ENCODE data around the gene COX17.
A peak's percentile ranks its signal among the peaks of the same experiment; 100 is the strongest.

The COX17 gene

DNA sequence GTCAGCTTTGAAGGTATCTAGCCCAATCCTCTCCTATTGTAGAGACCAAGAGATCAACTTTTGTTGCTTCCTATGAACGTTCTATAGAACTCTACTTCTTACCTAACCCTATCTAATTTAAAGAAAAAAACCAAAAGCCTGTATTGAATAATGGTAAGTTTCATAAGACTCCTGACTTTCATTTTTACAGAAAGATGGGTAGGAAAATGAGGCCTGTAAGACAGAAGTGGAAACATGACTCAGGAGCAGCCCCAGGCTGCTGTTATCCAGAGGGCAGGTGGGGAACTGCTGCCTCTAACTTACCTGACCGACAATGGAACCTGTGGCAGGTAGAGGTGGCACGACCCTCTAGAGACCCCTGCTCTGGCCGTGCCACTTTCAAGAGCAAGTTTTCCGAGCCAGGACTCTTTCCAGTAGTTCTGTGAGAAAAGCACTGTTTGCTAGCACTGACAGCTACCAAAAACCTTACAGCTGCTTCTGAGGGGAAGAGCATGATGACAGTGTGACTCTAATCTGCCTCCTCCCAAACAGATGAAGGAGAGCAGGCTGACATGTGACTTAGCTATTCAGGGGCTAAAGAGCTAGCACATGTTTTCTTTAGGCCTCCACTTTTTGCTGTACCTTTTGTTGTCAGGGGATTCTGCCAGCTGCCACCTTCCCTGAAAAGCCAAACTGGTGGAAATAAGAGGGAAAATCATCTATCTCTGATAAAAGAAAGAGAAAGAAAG is 34.3 kb downstream of the COX17 start:
- no peak for DNase-seq

DNA sequence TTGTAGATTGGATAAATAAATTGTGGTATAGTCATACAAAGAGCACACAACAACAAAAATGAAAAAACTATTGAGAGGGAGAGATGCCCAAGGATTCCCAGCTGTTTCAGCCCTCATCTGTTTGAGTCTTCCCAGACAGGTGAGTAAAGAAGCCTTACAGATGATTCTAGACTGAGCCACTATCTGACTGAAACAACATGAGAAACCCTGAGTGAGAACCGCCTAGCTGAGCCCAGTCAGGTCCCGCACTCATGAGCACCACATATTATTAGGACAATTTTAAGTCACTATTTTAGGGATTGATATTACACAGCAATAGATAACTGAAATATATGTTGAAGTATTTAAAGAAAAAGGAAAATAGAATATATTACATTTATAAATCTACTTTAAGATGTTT is 35.8 kb downstream of the COX17 start:
- DNase-seq: no peak

DNA sequence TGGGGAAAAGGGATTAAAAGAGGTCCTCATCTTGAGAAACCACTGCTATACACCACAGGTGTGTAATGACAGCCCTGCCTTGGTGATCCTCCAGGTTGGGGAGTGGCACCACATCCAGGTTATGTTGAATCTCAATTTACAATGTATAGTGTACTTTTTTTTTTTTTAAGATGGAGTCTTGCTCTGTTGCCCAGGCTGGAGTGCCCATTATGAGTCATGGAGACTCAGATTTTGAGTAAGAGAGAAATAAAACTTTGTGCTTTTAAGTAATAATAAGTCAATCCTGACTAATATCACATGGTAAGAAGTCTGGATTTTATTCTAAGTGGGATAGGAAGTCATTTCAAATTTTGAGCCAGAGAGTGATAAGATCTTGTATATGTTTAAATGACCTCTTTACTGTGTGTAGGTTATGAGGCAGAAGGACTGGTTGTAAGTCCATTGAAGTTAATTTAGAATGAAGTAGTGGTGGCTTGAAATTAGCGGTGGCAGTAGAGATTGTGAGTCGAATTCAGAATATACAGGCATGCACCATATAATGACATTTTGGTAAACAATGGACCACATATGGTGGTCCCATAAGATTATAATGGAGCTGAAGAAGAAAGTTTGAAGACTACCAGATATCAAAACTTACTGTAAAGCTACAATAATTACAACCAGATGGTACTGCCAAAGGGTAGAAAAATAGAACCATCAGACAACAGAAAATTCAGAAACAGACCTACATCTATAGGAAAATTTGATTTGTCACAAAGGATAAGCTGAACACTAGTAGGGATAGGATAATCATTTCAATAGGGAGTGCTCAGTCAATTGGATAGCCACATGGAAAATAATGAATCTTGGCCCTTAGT is 37.5 kb downstream of the COX17 start:
- no peak for DNase-seq

DNA sequence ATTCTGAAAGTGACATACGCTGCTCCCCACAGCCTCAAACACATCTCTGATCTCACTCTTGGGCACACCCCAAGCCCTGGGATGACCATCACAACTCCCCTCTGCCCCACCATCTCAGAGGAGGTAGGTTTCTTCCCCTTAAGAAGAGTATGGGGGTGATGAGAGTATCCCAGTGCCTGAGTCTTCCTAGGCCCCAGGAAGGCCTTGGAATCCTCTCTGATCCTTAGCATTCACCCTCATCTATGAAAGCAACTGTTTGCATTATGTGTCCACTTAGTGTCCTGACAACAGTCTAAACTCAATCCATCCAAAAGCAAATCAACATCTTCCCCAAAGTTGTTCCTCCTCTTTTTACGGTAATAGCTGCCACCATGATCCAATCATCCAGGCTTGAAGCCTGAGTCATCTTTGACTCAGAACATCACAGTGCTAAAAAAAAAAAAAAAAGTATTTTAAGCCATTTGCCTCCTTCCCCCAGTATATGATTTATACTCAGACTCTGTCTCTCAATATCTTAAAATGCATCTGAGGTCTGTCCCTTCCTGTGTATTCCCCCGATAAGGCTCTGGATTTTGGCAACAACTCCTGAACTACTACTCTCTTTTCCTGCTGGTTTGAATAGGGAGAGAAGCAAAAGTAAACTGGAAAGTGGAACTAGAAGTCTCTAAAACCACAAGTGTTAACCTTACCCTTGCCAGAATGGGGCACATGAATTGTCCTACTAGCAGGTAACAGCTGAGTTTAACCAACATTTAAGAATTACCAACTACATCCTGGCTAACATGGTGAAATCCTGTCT is 39.3 kb downstream of the COX17 start:
- peak; percentile 43 for DNase-seq

DNA sequence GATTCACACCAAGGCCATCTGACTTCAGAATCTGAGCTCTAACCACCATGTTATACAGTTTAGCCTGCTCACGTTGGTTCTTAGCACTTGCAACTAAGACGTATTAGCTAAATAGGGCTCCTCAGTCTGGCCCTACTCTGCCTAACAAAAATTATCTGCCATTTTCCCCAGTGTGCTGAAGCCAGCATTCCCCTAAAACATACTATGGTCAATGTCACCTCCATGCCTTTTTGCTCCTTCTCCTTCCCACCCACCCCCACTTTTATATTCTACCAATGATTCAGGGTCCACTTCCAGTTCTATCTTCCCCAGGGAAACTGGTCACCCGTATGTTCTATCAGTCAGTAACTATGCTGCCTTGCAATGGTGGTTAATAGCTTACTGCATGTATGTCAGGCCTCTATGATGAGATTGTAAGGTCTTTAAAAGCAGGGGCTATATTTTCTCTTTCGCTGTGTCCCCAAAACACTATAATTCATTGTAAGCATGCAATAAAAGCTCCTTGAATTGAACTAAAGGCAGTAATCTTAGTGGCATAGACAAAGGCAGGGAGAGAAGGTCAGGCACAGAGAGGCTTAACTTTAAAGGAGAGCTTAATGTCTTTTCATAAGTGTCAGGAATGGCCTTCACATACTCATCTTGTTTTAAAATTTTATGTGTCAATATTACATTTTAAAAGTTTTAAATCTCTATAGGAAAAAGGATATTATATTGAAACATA is 40.2 kb downstream of the COX17 start:
- DNase-seq: no peak

DNA sequence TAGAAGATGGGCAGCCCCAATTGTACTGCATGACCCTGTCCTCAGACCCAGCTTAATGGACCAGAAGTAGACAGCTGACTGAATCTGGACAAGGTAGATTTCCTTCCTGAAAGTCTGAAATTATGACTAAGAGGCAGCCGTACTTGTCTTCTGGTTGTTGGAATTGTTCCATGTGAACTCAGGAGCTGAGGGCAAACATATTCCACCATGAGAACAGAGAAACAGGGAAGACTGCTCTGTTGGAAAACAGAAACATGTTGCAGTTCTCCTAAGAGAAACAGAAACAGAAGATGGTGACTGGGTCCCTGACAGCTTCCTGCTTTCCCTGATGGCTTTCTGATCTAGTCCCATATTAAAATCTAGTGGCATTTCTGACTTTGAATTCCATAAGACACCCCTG is 41.0 kb downstream of the COX17 start:
- DNase-seq: no peak

DNA sequence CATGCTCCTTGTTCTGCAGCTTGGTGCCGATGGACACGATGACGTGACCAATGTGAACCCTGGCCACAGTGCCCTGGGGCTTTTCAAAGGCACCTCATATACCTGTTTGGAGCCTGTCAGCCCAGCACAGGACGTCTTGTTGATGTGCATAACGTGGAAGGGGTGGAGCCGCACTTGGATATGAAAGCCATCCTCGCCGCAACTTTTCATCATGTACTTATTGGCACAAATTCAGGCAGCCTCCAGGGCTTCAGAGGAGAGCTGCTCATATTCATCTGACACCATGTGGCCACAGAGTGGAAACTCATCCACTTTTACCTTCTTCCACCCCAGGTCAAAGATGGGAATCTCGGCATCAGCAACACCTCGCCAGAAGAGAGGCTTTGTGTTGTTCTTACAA is 41.5 kb downstream of the COX17 start:
- no peak for DNase-seq

DNA sequence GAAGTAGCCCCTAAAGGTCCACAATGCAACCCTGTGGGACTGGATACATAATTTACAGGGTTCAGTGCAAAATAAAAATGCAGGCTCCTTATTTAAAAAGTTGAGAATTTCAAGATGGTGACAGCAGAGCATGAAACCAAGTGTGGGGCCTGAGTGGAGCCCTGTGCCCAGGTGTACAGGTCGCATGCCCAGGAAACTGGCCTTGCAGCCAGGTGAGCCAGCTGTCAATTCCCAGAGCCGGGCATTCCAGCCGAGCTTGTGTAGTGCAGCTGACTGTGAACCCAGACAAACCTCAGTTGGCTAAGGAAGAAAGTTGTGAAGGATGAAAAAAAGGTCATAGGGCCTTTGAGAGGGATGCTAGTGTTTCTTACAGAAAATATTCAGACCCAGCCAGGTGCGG is 44.4 kb downstream of the COX17 start:
- DNase-seq: no peak

DNA sequence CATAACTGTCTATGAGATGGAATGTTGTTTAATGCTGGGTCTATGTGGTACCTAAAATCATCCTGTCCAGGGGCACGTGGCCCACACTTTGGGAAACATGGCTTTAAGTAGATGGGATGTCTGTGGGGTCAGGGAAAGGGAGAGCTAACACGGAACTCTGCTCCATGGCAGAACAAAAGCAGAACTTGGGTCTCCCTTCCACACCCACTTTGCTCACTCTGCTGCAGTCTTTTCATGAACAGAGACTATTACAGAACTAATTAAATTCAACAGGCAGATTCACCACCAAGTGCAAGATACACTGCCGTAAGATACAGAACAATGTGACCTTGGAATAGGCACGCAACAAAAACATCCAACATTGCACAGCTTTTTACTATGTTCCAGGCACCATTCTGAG is 45.0 kb downstream of the COX17 start:
- no peak for DNase-seq

DNA sequence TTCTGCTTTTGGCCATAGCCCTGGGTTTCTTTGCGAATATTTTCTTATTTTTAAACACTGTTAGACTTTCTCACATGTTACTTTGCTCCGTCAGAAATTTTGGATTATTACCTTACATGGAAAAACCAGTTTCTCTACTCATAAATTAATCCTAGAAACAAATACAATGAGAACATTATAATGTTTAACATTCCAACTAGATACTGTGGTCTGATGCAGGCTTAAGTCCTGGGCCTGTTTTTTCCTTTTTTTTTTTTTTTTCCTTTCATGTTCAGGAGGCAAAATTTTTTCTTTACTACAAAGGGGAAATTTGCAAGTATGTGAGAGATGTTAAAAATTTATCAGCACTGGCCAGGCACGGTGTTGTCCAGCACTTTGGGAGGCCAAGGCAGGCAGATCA is 45.7 kb downstream of the COX17 start:
- DNase-seq: no peak

DNA sequence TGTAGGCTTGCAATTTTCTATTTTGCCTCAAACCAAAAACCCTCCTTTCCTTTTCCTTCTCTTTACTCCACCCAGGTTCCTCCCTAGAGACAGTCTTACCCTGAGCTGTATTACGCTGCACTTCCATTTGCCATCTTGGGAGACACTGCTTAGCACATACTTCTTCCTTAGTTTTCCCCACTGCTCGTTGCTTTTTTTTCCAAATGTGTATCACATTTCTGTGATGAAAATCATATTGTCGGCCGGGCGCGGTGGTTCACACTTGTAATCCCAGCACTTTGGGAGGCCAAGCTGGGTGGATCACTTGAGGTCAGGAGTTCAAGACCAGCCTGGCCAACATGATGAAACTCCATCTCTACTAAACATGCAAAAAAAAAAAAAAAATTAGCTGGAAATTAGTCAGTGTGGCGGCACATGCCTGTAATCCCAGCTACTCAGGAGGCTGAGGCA is 46.3 kb downstream of the COX17 start:
- DNase-seq: no peak

DNA sequence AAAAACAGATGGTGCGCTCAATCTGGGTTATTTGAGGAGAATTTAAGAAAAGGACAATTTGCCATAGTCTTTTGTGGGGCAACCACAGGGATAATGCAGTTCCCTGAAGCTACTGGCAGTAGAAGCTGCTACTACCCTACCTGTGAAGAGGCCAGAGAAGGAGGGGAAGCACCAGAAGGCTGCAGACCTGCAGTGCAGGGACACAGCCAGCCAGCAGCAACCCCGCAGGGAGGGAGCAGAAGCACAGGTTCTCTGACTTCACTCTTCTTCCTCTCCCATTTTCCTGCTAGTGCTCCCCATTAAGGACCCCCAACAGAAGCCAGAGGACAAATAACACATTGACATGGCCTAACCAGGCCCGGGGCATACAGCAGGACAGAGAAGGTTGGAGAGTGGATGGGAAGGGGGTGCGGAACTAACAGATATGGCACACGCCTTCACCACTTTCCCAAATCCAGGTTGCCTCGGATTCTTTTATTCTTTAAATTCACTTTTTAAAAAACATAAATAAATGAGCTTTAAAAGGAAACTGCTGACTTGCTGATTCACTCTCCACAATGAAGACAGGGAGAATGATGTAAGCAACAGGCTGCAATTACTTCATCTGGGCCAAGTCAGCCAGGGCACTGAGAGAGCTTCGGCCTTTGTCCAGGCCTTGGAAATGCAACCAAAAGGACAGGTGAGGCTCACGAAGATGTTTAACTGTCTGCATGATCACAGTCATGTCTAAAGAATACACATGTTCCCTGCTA is 46.9 kb downstream of the COX17 start:
- DNase-seq: no peak

DNA sequence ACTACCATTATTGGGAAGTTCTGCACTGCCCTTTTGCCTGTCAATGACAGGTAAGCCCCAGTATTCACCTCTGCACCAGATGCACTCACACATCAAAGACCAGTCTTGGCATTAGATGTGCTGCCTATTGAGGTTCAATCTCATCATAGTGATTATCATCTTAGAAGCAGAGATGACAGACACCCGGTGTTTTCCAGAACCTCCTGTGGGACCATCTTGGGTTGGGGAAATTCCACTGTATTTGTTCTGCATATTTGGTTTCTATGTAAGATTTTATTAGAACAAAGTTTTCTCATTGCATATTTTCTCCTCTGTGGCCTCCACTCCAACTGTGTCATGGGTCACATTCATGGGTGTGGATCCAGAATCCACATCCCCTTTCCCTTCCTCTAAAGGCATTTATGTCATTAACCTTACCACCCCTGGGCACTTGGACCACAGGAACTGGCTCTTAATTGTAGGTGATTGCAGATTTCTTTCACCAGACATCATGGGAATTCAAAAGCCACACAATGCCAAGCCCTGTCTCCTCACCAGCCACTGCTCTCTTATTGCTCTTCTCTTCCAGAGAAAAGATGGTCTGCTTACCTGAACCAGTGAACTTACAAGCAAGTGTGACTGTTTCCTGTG is 48.3 kb downstream of the COX17 start:
- no peak for DNase-seq

DNA sequence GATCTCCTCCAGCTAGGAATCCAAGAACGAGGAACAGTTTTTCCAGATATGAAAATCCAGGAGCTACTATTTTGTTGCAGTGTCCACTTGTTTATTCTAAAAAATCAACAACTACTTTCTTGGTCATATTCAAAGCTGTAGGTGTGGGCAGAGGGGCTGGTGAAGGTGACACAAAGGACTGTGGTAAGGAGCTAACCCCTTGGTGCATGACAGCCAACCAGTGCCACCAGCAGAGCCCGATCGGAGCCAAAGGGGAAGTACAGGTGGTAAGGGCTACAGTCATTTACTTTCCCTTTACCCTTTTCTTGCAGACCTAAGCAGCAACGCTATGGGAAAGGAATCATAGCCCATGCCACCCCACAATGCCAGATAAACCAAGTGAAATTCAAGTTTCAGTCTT is 48.8 kb downstream of the COX17 start:
- DNase-seq: no peak

DNA sequence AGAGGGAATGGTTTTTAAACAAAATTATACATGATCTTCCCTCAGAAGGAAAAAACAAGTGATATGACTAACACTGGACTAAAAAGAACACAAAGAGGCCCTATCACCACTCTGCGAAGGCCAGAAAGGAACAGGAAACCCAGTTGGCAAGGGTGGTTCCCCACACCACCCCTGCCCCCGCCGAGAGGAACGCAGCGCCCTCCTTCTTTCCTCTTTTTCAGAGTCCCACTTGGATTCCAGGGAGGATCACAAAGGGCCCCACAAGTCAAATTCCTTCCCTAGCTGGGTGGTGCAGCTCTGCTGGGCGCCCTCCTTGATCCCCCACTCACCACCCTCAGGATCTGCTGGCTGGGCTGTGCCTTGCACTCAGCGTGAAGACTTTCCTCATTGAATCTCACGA is 49.7 kb downstream of the COX17 start:
- DNase-seq: no peak

DNA sequence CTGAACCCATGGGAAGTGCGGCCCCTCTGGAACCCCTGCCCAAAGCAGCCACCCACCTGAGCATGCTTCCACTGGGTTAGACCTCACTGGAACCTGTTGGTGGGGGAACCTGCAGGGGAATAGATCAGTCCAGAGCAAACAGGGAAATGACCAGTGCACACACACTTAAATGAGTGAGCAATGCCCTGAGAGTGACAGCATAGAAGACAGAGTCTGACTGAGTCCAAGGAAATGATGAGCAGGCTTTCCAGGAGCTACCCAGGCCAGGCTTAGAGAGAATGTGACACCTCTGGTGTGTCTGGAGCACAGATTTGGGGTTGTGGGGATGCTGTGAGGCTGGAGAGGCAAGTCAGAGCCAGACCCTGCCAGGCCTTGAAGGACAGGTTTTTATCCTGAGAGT is 51.0 kb downstream of the COX17 start:
- no peak for DNase-seq

DNA sequence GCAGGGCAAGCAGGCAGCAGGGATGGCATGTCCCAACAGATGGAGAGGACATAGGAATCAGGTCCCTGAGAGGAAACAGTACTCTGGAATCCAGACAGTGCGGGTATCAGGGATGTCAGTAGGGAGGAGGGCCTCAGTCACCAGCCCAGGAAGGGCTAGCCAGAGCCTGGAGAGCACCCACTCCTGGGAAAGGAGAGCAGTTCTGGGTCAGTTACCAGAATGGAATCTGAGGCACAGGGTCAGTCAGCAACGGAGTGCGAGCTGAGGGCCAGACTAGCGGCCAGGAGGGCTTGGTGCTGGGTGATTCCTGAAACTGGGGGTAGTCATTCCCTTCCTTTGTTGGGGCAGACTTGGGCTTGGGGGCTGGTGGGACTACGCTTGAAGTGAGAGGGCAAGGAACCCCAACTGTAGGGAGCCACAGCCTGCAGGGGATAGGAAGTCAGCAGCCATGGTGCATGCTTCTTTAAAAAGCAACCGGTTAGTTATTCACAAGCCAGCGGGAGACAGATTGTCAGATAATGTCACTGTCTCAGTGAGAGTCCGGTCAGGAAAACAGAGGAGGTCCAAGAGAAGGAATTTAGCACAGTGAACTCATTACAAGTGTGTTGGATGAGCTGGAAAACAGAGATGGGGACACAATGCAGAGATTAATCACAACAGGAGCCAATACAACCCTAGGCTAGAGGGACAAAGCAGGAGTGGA is 51.6 kb downstream of the COX17 start:
- DNase-seq: no peak

DNA sequence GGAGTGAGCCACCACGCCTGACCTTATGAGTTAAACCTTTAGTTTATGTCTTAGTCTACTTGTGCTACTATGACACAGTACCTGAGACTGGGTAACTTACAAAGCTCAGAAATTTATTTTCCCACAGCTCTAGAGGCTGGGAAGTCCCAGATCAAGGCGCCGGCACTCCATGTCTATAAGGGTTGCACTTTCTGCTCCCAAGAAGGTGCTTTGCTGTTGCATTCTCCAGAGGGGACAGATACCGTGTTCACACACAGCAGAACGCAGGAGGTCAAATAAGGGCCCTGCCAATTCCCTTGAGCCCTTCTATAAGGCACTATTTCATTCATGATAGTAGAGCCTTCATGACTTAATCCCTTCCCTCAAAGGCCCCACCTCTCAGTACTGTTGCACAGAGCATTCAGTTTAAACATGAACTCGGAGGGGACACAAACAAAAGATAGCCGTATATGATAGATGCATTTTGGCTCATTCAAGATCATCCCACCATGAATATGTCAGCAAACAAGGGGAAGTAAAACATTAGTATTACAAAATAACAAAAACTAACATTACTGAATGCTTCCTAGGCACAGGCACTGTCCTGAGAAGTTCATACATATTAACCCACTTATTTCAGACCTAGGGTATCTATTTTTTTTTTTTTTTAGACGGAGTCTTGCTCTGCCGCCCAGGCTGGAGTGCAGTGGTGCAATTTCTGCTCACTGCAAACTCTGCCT is 53.0 kb downstream of the COX17 start:
- DNase-seq: no peak

DNA sequence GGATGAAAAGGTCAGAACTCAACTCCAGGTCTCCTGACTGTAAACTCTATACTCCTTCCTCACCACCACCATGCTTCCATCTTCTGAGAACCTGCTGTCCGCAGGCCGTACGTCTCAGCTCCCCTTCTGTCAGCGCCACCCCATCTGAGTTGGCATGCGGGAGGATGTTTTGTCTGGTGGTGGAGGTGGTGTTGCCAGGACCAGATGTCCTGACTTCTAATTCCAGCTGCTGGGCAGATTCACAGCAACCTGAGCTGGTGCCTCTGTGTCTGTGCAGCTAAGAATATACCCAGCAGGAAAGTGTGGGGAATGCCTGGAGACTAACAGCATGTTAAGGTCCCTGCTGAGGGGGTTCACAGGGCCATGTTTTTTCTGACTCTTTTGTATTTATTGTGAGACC is 56.3 kb downstream of the COX17 start:
- DNase-seq: no peak

Measured in amniotic stem cell (primary cell).